HG03196 (cell line): ENCODE results near the gene CTTN.

Source experiments
- ATAC-seq: cut with Tn5 transposase; IDR thresholded peaks from one replicate; pipeline ENCODE4 v1.9.1; 2021; ENCODE audit not compliant: unreplicated experiment

CTTN gene

DNA sequence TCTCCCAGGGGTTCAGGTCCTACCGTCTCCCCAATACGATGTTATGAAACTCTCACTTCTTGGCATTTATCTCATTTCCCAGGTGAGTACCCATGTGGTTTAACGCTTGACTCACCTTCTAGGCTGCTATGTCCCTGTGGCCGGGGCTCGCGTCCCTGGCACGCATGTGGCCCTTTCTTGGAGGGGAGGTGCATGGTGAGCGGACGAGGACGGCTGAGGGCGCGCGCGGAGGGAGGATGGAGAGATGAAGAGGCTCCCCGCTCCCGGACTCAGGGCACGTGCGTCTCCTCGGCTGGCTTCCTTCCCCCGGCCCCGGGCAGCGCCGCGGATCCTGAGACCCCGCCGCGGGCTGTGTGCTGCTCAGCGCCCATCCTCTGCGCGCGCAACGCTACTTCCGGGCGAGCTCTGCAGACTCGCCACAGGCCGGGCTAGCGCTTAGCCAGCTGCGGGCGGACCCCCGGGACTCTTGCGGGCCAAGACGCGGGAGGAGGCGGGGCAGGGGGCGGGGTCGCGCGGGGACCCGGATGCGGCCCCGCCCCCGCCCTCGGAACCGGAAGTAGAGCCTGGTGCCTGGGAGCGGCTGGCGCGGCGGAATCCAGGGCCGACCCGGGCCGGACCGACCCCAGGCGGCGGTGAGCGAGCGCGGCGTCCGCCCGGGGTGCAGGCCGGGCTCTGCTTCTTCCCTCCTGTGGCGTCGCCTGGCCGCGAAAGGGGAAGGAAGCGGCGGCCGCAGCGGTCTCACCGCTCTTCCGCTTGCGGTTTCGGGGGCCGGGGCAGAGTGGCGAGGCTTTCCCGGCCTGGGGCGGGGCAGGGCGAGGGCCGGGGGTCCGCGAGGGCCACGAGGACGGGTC, at the start of gene CTTN:
Gene CTTN (plus strand): TSS at position 547 of the 851 bp plus-strand sequence. CDS start 8,769 bp downstream, outside the sequence.
- ATAC-seq: no peak

DNA sequence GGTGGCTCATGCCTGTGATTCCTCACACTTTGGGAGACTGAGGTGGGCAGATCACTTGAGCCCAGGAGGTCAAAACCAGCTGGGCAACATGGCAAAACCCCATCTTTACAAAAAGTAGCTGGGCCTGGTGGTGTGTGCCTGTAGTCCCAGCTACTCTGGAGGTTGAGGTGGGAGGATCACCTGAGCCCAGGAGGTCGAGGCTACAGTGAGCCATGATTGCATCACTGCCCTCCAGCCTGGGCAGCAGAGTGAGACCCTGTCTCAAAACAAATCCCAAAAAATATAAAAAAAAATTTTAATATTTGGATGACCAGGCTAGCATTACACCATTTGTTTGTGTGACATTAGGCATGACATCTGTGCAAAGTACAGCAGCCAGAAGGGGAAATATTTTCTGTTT, 49.7 kb upstream of the CTTN start:
- ATAC-seq: no peak

GRCh38 chr11:70351646-70352045, 46.7 kb upstream of the CTTN start:
- ATAC-seq: no peak

DNA sequence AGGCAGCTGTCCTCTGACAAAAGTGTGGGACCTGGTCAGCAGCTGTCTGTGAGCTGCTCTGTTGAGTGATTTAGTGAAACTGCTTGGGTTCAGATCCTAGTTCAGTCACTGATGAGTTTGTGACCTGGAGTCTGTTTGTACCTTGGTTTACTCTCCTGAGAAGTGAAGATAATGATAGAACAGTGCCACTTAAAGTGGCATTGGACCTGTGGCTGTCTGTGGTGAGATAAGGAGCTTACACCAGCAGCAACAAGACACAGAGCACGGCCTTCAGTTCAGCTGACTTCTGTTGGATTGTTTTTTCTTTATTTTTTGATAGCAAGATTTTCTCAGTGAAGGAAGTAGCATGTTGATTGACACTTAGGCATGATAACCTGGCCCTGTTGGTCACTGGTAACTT, 46.2 kb upstream of the CTTN start:
- no peak for ATAC-seq

GRCh38 chr11:70352601-70353000, 45.7 kb upstream of the CTTN start:
- no peak for ATAC-seq

- no peak for ATAC-seq
Observed at GRCh38 chr11:70353329-70353728, 45.0 kb upstream of the CTTN start.

GRCh38 chr11:70353900-70354568, 44.3 kb upstream of the CTTN start:
- ATAC-seq: no peak

GRCh38 chr11:70354629-70355028, 43.7 kb upstream of the CTTN start:
- no peak for ATAC-seq

GRCh38 chr11:70358753-70359152, 39.6 kb upstream of the CTTN start:
- no peak for ATAC-seq

- no peak for ATAC-seq
Observed at GRCh38 chr11:70359451-70360205, 38.7 kb upstream of the CTTN start.

DNA sequence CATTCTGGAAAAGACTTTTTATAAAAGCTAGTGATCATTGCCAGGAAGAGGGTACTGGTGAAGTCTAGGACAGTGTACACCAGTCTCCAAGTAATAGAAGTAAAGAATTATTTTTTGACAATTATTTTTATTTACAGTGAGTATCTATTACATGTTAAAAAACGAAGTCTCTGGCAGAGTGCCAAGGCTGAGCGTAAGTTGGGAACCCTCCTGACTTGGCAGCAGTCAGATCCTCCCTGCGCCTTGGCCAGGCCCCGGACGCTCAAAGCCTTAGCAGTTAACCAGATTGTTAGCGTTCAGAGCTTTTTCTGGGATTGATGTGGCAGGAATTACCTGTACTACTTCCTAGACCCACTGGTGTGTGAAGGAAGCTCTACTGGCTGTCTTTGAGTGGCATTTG, 38.1 kb upstream of the CTTN start:
- no peak for ATAC-seq

- ATAC-seq: no peak
Observed at GRCh38 chr11:70364178-70364577, 34.2 kb upstream of the CTTN start.

DNA sequence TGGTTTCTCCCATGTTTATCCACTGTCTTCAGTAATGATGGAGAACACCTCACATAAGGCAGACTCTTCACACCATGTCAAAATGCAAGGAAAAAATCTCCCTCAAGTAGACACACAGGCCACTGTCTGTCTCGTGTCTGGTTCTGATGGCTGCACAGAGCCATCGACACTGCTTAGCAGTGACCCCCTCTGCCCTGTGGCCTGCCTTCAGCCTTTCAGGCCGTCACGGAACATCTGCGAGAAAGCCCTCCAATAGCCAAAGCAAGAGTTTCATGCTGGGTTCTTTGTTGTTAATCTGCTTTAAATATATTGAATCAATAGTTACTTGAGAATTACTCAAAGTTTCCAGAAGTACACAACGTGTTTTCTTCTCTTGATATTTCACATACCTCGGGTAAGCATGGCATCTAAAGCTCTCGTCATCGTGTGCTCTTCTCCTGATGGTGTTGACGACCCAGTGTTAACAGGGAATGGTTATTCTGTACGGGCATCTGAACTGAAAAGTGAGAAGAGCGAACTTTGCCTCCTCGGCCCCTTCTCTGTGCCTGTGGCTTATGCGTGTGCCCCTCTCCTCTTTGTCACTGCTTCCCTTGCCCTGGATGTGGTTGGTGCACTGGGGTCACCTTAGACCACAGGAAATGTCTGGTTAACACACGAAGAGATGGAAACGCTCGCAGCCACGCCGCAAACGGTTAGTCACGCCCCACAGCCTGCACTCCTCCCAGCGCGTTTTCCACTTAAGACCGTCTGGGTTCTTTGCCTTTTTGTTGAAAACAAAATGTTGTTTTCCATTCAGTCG, 33.4 kb upstream of the CTTN start:
- ATAC-seq: no peak

DNA sequence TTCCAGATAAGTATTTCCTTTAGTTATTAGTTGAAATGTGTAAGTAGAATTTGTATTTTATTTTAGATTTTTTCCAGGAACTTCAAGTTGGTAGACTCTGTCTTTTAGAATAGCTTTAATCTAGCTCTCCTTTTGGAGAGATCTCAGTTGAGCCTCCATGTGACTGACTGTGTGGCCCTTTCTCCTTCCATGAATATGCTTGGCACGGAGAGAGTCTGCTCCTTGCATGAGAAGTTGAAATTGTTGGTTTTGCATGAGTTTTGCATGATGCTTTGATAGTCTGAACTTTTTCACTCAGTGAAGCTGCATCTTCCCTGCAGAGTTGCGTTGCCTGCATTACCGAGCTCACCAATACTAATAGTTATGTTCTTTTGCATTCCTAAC, 32.8 kb upstream of the CTTN start:
- no peak for ATAC-seq

DNA sequence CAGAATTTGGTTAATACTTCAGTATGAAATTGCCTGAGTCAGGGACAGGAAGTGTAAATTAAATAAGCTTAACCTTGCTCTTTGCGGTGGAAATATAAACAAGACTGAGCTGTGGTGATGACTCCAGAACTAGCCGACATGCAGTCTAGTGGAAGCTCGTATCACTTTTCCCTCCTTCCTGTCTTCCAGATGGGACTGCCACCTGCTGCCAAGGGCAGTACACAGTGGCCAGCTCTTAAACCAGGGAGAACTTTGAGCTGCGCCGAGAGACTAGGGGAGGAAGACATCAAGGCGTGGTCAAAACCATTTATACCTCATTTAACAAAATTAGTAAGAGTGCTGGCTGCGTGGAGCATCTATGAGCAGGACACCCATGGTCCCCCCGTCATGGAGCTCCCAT, 31.3 kb upstream of the CTTN start:
- ATAC-seq: no peak

DNA sequence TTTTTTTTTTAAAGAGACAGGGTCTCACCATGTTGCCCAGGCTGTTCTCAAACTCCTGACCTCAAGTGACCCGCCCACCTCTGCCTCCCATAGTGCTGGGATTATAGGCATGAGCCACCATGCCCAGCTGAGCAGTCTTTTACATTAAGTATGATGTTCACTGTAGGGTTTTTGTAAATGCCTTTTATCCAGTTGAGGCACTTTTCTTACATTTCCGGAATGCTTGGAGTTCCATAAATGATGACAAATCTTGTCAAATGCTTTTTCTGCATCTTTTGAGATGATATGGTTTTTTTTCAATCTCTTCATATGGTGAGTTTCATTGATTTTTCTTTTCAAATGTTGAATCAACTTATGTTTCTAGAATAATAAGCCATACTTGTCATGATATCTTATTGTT, 29.4 kb upstream of the CTTN start:
- ATAC-seq: no peak

GRCh38 chr11:70371241-70371640, 27.1 kb upstream of the CTTN start:
- no peak for ATAC-seq

DNA sequence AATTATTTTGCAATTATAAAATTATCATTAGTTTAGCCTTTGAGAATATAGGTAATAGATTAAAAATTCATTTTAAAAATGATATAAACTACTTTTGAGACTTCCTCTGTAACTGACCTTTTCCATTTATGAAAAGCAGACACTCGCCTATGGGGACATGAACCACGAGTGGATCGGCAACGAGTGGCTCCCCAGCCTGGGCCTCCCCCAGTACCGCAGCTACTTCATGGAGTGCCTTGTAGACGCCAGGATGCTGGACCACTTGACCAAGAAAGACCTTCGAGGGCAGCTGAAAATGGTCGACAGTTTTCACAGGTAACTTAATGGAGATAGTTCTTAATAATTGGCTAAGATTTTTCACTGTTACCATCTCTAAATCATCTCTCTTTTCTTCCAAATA, 26.3 kb upstream of the CTTN start:
- no peak for ATAC-seq

GRCh38 chr11:70376621-70377020, 21.7 kb upstream of the CTTN start:
- no peak for ATAC-seq

DNA sequence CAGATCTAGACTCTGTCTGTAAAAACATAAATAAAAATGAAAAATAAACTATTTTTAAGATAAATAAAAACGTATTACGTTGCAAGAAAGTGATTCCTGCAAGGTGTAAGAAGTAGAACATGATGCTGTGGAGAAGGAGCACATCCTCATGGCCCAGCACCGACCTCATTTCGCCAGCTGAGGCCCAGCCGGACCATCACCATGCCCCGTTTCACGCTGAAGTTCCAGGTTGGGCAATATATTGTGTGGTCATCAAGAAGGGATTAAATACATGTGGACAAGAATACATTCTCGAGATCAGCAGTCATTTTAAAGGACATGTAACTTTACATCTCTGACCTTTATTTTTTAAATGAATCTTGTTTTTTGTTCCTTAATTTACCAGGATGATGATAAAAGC, 20.7 kb upstream of the CTTN start:
- no peak for ATAC-seq

DNA sequence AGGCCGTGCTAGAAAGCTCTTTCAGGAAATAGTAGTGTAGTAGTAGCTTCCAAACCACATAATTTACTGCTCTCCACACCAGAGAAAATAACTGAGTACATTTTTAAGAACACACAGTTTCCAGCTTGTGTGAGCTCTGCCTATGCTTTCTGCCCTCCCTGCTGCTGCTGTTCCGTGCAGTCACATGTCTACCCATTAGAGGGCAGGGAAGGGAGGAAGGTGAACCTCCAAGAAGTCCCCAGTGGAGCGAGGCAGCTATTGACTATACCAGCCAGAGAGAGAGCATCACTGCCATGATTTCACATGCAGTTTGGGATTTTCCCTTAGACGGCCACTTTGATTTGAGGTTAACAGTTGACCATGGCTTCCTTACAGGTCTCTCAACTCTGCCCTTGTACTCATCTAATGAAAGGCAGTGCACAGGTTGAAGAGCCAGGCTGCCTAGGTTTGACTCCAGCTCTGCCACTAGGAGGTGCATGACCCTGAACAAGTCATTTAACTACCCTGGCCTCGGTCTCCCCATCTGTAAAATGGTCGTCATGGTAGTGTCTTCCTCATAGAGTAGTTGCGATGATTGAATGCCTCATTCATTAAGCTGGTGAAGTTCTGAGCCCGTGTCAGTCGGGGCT, 19.7 kb upstream of the CTTN start:
- ATAC-seq: no peak
